Parathyroid adenoma (tissue), 2 donors: Measurements from ENCODE around the gene TOX3.

Experiments used
- H2AFZ ChIP-seq: fragments of 300-600 bp; sonication (generic); one replicate; pipeline ENCODE4 v1.7.0; 2017; ENCODE audit warnings: antibody characterized with exemption, mild to moderate bottlenecking
- H3K27ac ChIP-seq: fragments of 300-600 bp; sonication (generic); one replicate; pipeline ENCODE4 v1.7.0; 2017
- H3K27me3 ChIP-seq: fragments of 300-600 bp; sonication (generic); one replicate; pipeline ENCODE4 v1.7.0; 2017; ENCODE audit warnings: low read length; ENCODE audit not compliant: control insufficient read depth, insufficient read depth
- H3K36me3 ChIP-seq: fragments of 300-600 bp; sonication (generic); one replicate; pipeline ENCODE4 v1.7.0; 2017; ENCODE audit warnings: low read length; ENCODE audit not compliant: control insufficient read depth, insufficient read depth
- H3K4me1 ChIP-seq: fragments of 300-600 bp; sonication (generic); one replicate; pipeline ENCODE4 v1.7.0; 2017; ENCODE audit warnings: control low read depth
- H3K4me2 ChIP-seq: fragments of 300-600 bp; sonication (generic); one replicate; pipeline ENCODE4 v1.7.0; 2017; ENCODE audit warnings: low read length
- H3K4me3 ChIP-seq: fragments of 300-600 bp; sonication (generic); one replicate; pipeline ENCODE4 v1.7.0; 2017; ENCODE audit warnings: low read depth, low read length
- H3K79me2 ChIP-seq: fragments of 300-600 bp; sonication (generic); one replicate; pipeline ENCODE4 v1.7.0; 2017; ENCODE audit warnings: control low read depth
- H3K9ac ChIP-seq: fragments of 300-600 bp; sonication (generic); one replicate; pipeline ENCODE4 v1.7.0; 2017; ENCODE audit warnings: mild to moderate bottlenecking
- H3K9me3 ChIP-seq: fragments of 300-600 bp; sonication (generic); one replicate; pipeline ENCODE4 v1.7.0; 2017; ENCODE audit warnings: low read length; ENCODE audit not compliant: control insufficient read depth
- CTCF ChIP-seq: fragments of 300-600 bp; sonication (generic); IDR thresholded peaks from one replicate; pipeline ENCODE4 v1.7.0; 2017; ENCODE audit warnings: antibody characterized with exemption, mild to moderate bottlenecking
- donor health status: primary hyperparathyroidism.

The TOX3 gene

GRCh38 chr16:52433643-52434042, 113.3 kb downstream of the TOX3 start:
- Histone ChIP-seq H3K27me3 (no peaks in the 10 kb centered on the region), H3K4me2 (no peak overlapping the region), H3K36me3 (no peaks in the 10 kb centered on the region), H3K27ac (no peak overlapping the region), H3K9ac (no peak overlapping the region), H3K4me1 (no peaks in the 10 kb centered on the region), H3K9me3 (no peaks in the 10 kb centered on the region), H2AFZ (no peak overlapping the region), H3K79me2 (no peaks in the 10 kb centered on the region), H3K4me3 (no peak overlapping the region)
- TF ChIP-seq CTCF = no peak

GRCh38 chr16:52424591-52424990, 122.4 kb downstream of the TOX3 start:
- no peak overlapping the region for H3K9ac ChIP-seq
- H2AFZ ChIP-seq = no peak overlapping the region
- no peak overlapping the region for H3K4me2 ChIP-seq
- H3K79me2 ChIP-seq = no peaks in the 10 kb centered on the region
- no peak overlapping the region for H3K27ac ChIP-seq
- TF ChIP-seq CTCF = no peak
- no peaks in the 10 kb centered on the region for H3K4me1 ChIP-seq
- no peaks in the 10 kb centered on the region for H3K9me3 ChIP-seq
- no peaks in the 10 kb centered on the region for H3K27me3 ChIP-seq
- H3K36me3 ChIP-seq = no peaks in the 10 kb centered on the region
- no peak overlapping the region for H3K4me3 ChIP-seq

GRCh38 chr16:52422307-52422706, 124.6 kb downstream of the TOX3 start:
- Histone ChIP-seq H3K27ac (no peak overlapping the region), H3K9me3 (no peaks in the 10 kb centered on the region), H3K36me3 (no peaks in the 10 kb centered on the region), H3K4me3 (no peak overlapping the region), H3K9ac (no peak overlapping the region), H3K79me2 (no peaks in the 10 kb centered on the region), H3K27me3 (no peaks in the 10 kb centered on the region), H2AFZ (no peak overlapping the region), H3K4me1 (no peaks in the 10 kb centered on the region), H3K4me2 (no peak overlapping the region)
- no peak for TF ChIP-seq CTCF

- Histone ChIP-seq H3K27ac (no peak overlapping the region), H3K4me1 (no peaks in the 10 kb centered on the region), H3K27me3 (no peaks in the 10 kb centered on the region), H3K4me3 (no peak overlapping the region), H3K36me3 (no peaks in the 10 kb centered on the region), H2AFZ (no peak overlapping the region), H3K9ac (no peak overlapping the region), H3K9me3 (no peaks in the 10 kb centered on the region), H3K4me2 (no peak overlapping the region), H3K79me2 (no peaks in the 10 kb centered on the region)
- no peak for TF ChIP-seq CTCF
These were observed 128.7 kb downstream of the TOX3 start for GRCh38 chr16:52418201-52418600.

GRCh38 chr16:52416888-52417287, 130.1 kb downstream of the TOX3 start:
- no peak overlapping the region for H3K9ac ChIP-seq
- no peaks in the 10 kb centered on the region for H3K36me3 ChIP-seq
- no peak overlapping the region for H2AFZ ChIP-seq
- no peak overlapping the region for H3K4me3 ChIP-seq
- H3K4me1 ChIP-seq = no peaks in the 10 kb centered on the region
- H3K27me3 ChIP-seq = no peaks in the 10 kb centered on the region
- no peaks in the 10 kb centered on the region for H3K9me3 ChIP-seq
- H3K27ac ChIP-seq = no peak overlapping the region
- no peaks in the 10 kb centered on the region for H3K79me2 ChIP-seq
- TF ChIP-seq CTCF = no peak
- H3K4me2 ChIP-seq = no peak overlapping the region
